GM13976 (cell line): ENCODE data around the gene TEKT1.
"Not testable (repeated sequence)": the region's sequence is repeated elsewhere in the genome, so short reads cannot be mapped to it uniquely, and the experiment has no call there.

Experiments
- DNase-seq: peaks from one replicate; pipeline ENCODE4 v3.0.0; 2012; ENCODE audit warnings: low spot score
- CTCF ChIP-seq: IDR thresholded peaks from 2 replicates; pipeline ENCODE4 v1.5.1; 2012; ENCODE audit warnings: borderline replicate concordance, mild to moderate bottlenecking; ENCODE audit not compliant: insufficient read depth; ENCODE audit errors: extremely low read depth, missing control alignments, control extremely low read depth
- in situ Hi-C: fragments of 300-500 bp; cut with MboI; formaldehyde crosslinking; loops from one replicate; pipeline ENCODE4 v1.12.0; 2022; ENCODE audit warnings: low sequenced_read_pairs, mixed read lengths, inconsistent platforms; ENCODE audit not compliant: unreplicated experiment

TEKT1 gene

GRCh38 chr17:6843241-6843880 is 11.8 kb upstream of the TEKT1 start:
- peak; percentile 45 for DNase-seq
- TF ChIP-seq CTCF, result peak; percentile 33
- in situ Hi-C loops, result no loop called here

- DNase-seq, in situ Hi-C loops: not testable (repeated sequence)
Observed at GRCh38 chr17:6841769-6842168, 10.2 kb upstream of the TEKT1 start.

GRCh38 chr17:6830383-6830986 is 1.0 kb downstream of the TEKT1 start:
- in situ Hi-C loops, result no loop called here
- DNase-seq, result no peak
- no peak for TF ChIP-seq CTCF

- TF ChIP-seq CTCF, result no peak
- in situ Hi-C loops, result no loop called here
- no peak for DNase-seq
Observed at GRCh38 chr17:6823011-6823442, 8.5 kb downstream of the TEKT1 start.

GRCh38 chr17:6818938-6819337 is 12.6 kb downstream of the TEKT1 start:
- TF ChIP-seq CTCF, result no peak
- DNase-seq, result no peak

GRCh38 chr17:6816368-6816767 is 15.2 kb downstream of the TEKT1 start:
- in situ Hi-C loops, DNase-seq: not testable (repeated sequence)

More at GRCh38 chr17:6818938-6819337, 12.6 kb downstream of the TEKT1 start:
- in situ Hi-C loops, result no loop called here

- in situ Hi-C loops, result no loop called here
- DNase-seq, result no peak
Observed at GRCh38 chr17:6815775-6816174, 15.8 kb downstream of the TEKT1 start.

More at GRCh38 chr17:6815775-6816174, 15.8 kb downstream of the TEKT1 start:
- TF ChIP-seq CTCF, result no peak
